AG20443 (cell line): ENCODE measurements around the gene GIT1.

Source experiments
- DNase-seq: peaks from one replicate; pipeline ENCODE4 v3.0.0; 2012; ENCODE audit warnings: low spot score, mixed read lengths

Gene GIT1

GRCh38 chr17:29615492-29616299 lies 26.2 kb upstream of the GIT1 start:
- DNase-seq: peak; percentile 96

GRCh38 chr17:29615048-29615385 lies 25.6 kb upstream of the GIT1 start:
- DNase-seq: peak; percentile 58

GRCh38 chr17:29614349-29615047 lies 25.1 kb upstream of the GIT1 start:
- no peak for DNase-seq

DNA sequence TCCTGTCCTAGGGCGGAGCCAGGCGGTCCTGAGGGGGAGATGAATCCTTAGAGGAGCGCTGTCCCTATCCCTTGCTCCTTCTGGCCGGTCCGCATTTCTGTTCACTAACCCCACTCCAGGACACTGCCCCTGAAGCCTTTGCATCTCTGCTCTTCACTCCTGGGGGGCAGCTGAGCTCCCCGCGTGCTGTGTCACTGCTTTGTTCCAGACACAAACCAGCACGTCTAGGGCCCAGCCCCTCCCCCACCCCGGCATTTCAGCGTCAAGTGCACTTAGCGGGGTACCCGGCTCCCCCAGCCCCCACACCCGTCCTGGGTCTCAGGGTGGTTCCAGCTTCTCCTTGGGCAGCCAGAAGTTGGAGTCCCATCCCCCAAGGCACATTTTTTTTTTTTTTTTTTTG lies 24.4 kb upstream of the GIT1 start:
- no peak for DNase-seq

DNA sequence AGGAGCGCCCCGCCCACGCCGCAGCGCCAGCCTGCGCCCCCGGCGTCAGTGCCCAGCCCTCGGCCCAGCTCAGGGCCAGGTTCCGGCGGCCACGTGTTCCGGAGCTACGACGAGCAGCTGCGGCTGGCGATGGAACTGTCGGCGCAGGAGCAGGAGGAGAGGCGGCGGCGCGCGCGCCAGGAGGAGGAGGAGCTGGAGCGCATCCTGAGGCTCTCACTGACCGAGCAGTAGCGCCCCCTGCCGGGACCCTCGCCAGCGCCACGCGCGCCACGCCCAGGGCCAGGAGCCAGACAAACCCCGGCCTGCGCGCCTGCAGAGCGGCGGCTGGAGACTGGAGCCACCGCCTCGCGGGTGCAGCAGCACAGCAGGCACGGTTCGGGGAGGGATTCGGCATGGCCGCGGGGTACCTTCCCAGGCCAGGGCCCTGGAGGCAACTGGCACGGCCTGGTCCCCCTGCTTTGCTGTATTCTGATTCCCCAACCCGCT lies 23.9 kb upstream of the GIT1 start:
- DNase-seq: peak; percentile 90

- no peak for DNase-seq
Observed at GRCh38 chr17:29612404-29613280, 23.2 kb upstream of the GIT1 start.

DNA sequence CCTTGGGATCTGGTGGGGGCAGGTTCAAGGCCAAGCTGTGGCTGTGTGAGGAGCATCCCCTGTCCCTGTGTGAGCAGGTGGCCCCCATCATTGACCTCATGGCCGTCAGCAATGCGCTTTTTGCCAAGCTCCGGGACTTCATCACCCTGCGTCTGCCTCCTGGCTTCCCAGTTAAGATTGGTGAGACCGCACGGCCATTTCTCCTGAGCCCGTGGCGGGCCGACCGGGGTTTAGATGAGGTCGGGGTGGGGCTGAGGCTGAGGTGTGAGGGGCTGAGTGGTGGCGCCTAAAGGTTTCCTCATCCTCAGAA lies 22.6 kb upstream of the GIT1 start:
- DNase-seq: no peak

GRCh38 chr17:29611351-29612093 lies 22.1 kb upstream of the GIT1 start:
- DNase-seq: no peak

GRCh38 chr17:29610395-29610794 lies 20.9 kb upstream of the GIT1 start:
- DNase-seq: no peak

- no peak for DNase-seq
Observed at GRCh38 chr17:29608986-29609385, 19.5 kb upstream of the GIT1 start.

DNA sequence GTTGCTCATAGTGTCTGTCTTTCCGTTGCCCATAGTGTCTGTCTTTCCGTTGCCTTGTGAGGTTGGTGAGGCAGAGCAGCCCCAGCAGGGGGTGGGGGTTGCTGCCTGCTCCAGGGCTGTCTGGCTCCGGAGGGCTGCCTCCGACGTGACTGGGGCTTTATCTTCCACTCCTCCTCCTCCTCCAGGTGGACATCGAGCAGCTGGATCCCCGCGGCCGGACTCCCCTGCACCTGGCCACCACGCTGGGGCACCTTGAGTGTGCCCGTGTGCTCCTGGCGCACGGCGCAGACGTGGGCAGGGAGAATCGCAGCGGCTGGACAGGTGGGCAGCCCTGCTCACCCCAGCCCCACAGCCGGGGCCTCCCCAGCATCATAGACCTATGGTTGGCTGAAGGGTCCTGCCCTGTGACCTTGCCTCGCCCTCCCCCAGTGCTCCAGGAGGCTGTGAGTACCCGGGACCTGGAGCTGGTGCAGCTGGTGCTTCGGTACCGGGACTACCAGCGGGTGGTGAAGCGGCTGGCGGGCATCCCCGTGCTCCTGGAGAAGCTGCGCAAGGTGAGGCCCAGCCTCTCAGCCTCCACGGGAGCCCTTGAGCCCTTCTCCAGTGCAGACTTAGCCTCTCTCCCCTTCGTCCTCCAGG lies 18.2 kb upstream of the GIT1 start:
- DNase-seq: no peak

DNA sequence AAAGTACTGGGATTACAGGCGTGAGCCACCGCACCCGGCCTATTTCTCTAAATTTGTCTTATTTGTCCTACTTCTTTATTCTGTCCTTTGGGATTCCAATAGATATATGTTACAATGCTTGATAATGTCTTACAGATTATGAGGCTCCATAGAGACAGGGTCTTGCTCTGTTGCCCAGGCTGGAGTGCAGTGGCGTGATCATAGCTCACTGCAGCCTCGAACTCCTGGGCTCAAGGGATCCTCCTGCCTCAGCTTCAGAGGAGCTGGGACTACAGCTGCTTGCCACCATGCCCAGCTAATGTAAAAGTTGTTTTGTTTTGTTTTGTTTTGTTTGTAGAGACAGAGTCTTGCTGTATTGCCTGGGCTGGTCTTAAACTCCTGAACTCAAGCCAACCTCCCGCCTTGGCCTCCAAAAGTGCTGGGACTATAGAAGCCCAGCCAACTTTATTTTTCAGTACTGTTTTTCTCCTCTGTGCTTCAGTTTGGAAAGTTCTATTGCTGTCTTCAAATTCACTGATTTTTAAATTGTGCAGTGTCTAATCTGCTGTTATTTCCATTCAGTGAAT lies 13.7 kb upstream of the GIT1 start:
- DNase-seq: no peak

GRCh38 chr17:29597361-29598172 lies 8.1 kb upstream of the GIT1 start:
- DNase-seq: no peak

DNA sequence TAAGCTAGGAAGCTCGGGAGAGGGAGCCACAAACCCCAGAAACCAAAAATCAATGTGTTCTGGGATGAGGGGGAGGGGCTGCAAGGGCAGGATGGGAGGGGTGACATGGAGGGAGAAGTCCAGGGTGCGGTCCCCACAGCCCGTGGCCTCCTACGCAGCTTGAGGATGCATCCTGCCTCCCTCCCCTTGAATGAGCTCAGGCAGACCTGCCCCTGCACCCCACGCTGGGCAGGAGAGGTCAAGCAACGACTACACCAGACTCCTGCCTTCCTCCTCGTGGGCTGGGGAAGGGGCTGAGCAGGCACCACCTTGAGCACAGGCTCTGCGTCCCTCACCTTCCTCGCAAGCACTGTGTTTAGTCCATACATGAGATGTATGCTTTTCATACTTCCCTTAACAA lies 7.4 kb upstream of the GIT1 start:
- no peak for DNase-seq

- no peak for DNase-seq
Observed at GRCh38 chr17:29595943-29596774, 6.7 kb upstream of the GIT1 start.

GRCh38 chr17:29595107-29595942 lies 5.9 kb upstream of the GIT1 start:
- DNase-seq: no peak

- no peak for DNase-seq
Observed at GRCh38 chr17:29594519-29595090, 5.2 kb upstream of the GIT1 start.
